HCT116 (cell line): ENCODE data around the gene MAPK8IP1. TPM values are rescaled to one million over a fixed set of nuclear protein-coding genes. Genes with fewer than 3 reads are reported as not detected.

Source experiments
- ATAC-seq: fragments of 200-7000 bp; cut with Tn5 transposase; 2 replicates; pipeline ENCODE4 v1.9.1; 2020; ENCODE audit warnings: mild to moderate bottlenecking, moderate library complexity
- BruUV-seq: library from RNA; stranded (reverse); fragments of 400-500 nt; replicated peaks from 2 replicates; lab custom pipeline; 2021; lab: Mats Ljungman, UMichigan
- CTCF ChIA-PET: fragments of 300-600 bp; sonication (Branson Sonifier 250); formaldehyde crosslinking; loops from one replicate; lab custom pipeline; 2021; ENCODE audit warnings: antibody characterized with exemption; lab: Charles Lee
- POLR2A ChIA-PET: fragments of 300-600, 350-600 bp; sonication (Branson Sonifier 250); formaldehyde crosslinking; loops from one replicate; lab custom pipeline; 2021; ENCODE audit warnings: antibody characterized with exemption; lab: Charles Lee
- RAD21 ChIA-PET, 2 experiments: fragments of 300-600 bp; sonication (Branson Sonifier 250); formaldehyde crosslinking; loops; one replicate each; lab custom pipeline; 2023; ENCODE audit warnings: low total read pairs in 2 of 2; ENCODE audit not compliant: uncharacterized antibody in 2 of 2, unreplicated experiment in 2 of 2, low non-redundant PET in 1 of 2; lab: Charles Lee
- DNase-seq: peaks from one replicate; pipeline ENCODE4 v3.0.0-alpha.2; 2010; ENCODE audit warnings: low read depth, low spot score
- H2AFZ ChIP-seq: fragments of 200-600 bp; shearing (Covaris generic), sonication (generic); 2 replicates; pipeline ENCODE4 v1.6.1; 2017; ENCODE audit warnings: low read depth, mixed run types, mixed read lengths, antibody characterized with exemption, low read length; ENCODE audit not compliant: poor library complexity, severe bottlenecking
- H3K27ac ChIP-seq: 2 replicates; pipeline ENCODE4 v1.5.1; 2012; ENCODE audit warnings: low read depth, low read length
- H3K27me3 ChIP-seq: fragments of 200-600 bp; sonication (generic); 2 replicates; pipeline ENCODE4 v1.6.1; 2016; ENCODE audit warnings: mixed run types, low read length, mixed read lengths; ENCODE audit not compliant: insufficient read depth
- H3K36me3 ChIP-seq, 2 experiments: fragments of 200-500 bp in 1 of 2; fragments of 200-600 bp in 1 of 2; sonication (Bioruptor generic) in 1 of 2; sonication (generic) in 1 of 2; 2 replicates each; pipeline versions ENCODE4 v1.5.1 to v1.6.1; 2014 to 2016; ENCODE audit warnings: low read length in 2 of 2, inconsistent platforms in 1 of 2, mixed read lengths in 1 of 2, mixed run types in 1 of 2; ENCODE audit not compliant: insufficient read depth in 2 of 2, control insufficient read depth in 1 of 2
- H3K4me1 ChIP-seq, 2 experiments: fragments of 200-600 bp in 1 of 2; sonication (generic) in 1 of 2; 2 replicates each; pipeline versions ENCODE4 v1.5.1 to v1.6.1; 2012 to 2017; ENCODE audit warnings: low read length in 2 of 2, inconsistent platforms in 1 of 2, mild to moderate bottlenecking in 1 of 2, mixed read lengths in 1 of 2, mixed run types in 1 of 2, moderate library complexity in 1 of 2; ENCODE audit not compliant: insufficient read depth in 2 of 2, control insufficient read depth in 1 of 2
- H3K4me2 ChIP-seq: fragments of 200-600 bp; sonication (generic); 2 replicates; pipeline ENCODE4 v1.6.1; 2017; ENCODE audit warnings: mixed run types, low read length, mixed read lengths
- H3K4me3 ChIP-seq, 2 experiments: fragments of 200-600 bp in 1 of 2; sonication (generic) in 1 of 2; replicated peaks in 1 of 2; 2 replicates each; pipeline ENCODE4 v1.5.1; 2011 to 2016; ENCODE audit warnings: low read length in 2 of 2, control low read depth in 1 of 2, low read depth in 1 of 2, mild to moderate bottlenecking in 1 of 2, mixed read lengths in 1 of 2, mixed run types in 1 of 2
- H3K79me2 ChIP-seq: fragments of 200-600 bp; sonication (generic); 2 replicates; pipeline ENCODE4 v1.6.1; 2017; ENCODE audit warnings: mild to moderate bottlenecking, mixed run types, low read length, moderate library complexity, mixed read lengths; ENCODE audit not compliant: insufficient read depth
- H3K9ac ChIP-seq: fragments of 200-600 bp; sonication (generic); 2 replicates; pipeline ENCODE4 v1.6.1; 2016; ENCODE audit warnings: low read length, mixed read lengths
- H3K9me2 ChIP-seq: fragments of 200-600 bp; sonication (generic), shearing (Covaris generic); 2 replicates; pipeline ENCODE4 v1.6.1; 2017; ENCODE audit warnings: mixed run types, mild to moderate bottlenecking, moderate library complexity; ENCODE audit not compliant: insufficient read depth
- H3K9me3 ChIP-seq, 2 experiments: fragments of 200-500 bp in 1 of 2; fragments of 200-600 bp in 1 of 2; sonication (Bioruptor generic) in 1 of 2; sonication (generic) in 1 of 2; 2 replicates each; pipeline ENCODE4 v1.6.1; 2014 to 2017; ENCODE audit warnings: low read length in 2 of 2, mixed read lengths in 2 of 2, inconsistent platforms in 1 of 2, low read depth in 1 of 2, mild to moderate bottlenecking in 1 of 2, mixed run types in 1 of 2, moderate library complexity in 1 of 2; ENCODE audit not compliant: control insufficient read depth in 1 of 2, insufficient read depth in 1 of 2
- H4K20me1 ChIP-seq: fragments of 200-600 bp; sonication (generic), shearing (Covaris generic); 2 replicates; pipeline ENCODE4 v1.6.1; 2017; ENCODE audit warnings: mixed run types, mild to moderate bottlenecking, moderate library complexity; ENCODE audit not compliant: insufficient read depth
- CBX3 ChIP-seq: IDR thresholded peaks from 2 replicates; pipeline ENCODE4 v1.6.1; 2012; ENCODE audit warnings: low read depth
- CEBPB ChIP-seq: IDR thresholded peaks from 2 replicates; pipeline ENCODE4 v1.6.1; 2012; ENCODE audit warnings: low read depth
- CTCF ChIP-seq, 3 experiments: fragments of 200-600 bp in 1 of 3; sonication (generic) in 1 of 3; IDR thresholded peaks in 2 of 3; conservative IDR thresholded peaks in 1 of 3; 2 replicates each; pipeline ENCODE4 v1.5.1; 2012 to 2017; ENCODE audit warnings: low read depth in 2 of 3, low read length in 2 of 3, antibody characterized with exemption in 1 of 3, borderline replicate concordance in 1 of 3, control low read depth in 1 of 3, mild to moderate bottlenecking in 1 of 3, mixed read lengths in 1 of 3, mixed run types in 1 of 3, moderate library complexity in 1 of 3; ENCODE audit not compliant: insufficient read depth in 1 of 3
- EGR1 ChIP-seq: IDR thresholded peaks from 2 replicates; pipeline ENCODE4 v1.6.1; 2012; ENCODE audit warnings: low read depth
- EZH2phosphoT487 ChIP-seq: fragments of 200-600 bp; IDR thresholded peaks from 2 replicates; pipeline ENCODE4 v1.6.1; 2018; ENCODE audit warnings: antibody characterized with exemption, borderline replicate concordance
- FOSL1 ChIP-seq: IDR thresholded peaks from 2 replicates; pipeline ENCODE4 v1.6.1; 2012; ENCODE audit warnings: low read depth
- JUND ChIP-seq: IDR thresholded peaks from 2 replicates; pipeline ENCODE4 v1.6.1; 2012
- MAX ChIP-seq: IDR thresholded peaks from 2 replicates; pipeline ENCODE4 v1.6.1; 2012
- POLR2A ChIP-seq: IDR thresholded peaks from 2 replicates; pipeline ENCODE4 v1.7.0; 2011; ENCODE audit warnings: borderline replicate concordance; ENCODE audit not compliant: insufficient read depth, insufficient read length; ENCODE audit errors: extremely low read depth
- POLR2AphosphoS5 ChIP-seq: IDR thresholded peaks from 2 replicates; pipeline ENCODE4 v1.6.1; 2011; ENCODE audit warnings: mild to moderate bottlenecking, low read depth, low read length, moderate library complexity
- RAD21 ChIP-seq: IDR thresholded peaks from 2 replicates; pipeline ENCODE4 v1.6.1; 2012; ENCODE audit warnings: low read depth, mild to moderate bottlenecking
- SP1 ChIP-seq: IDR thresholded peaks from 2 replicates; pipeline ENCODE4 v1.6.1; 2012; ENCODE audit warnings: low read depth
- TCF7L2 ChIP-seq: IDR thresholded peaks from 2 replicates; pipeline ENCODE4 v1.7.0; 2011; ENCODE audit warnings: borderline replicate concordance, inconsistent platforms; ENCODE audit not compliant: insufficient read depth, insufficient read length; ENCODE audit errors: extremely low read depth
- ZFX ChIP-seq: fragments of 450-650 bp; IDR thresholded peaks from 2 replicates; pipeline ENCODE4 v1.6.1; 2017
- ZNF274 ChIP-seq: fragments of 200-500 bp; sonication (Bioruptor generic); IDR thresholded peaks from 2 replicates; pipeline ENCODE4 v1.6.1; 2014; ENCODE audit warnings: mild to moderate bottlenecking, low read depth, low read length, inconsistent platforms
- intact Hi-C: fragments of 100-400 bp; cut with micrococcal nuclease; formaldehyde crosslinking; loops from 2 replicates; pipeline ENCODE4 v1.10.0; 2022
- total RNA-seq: library from RNA; stranded (reverse); gene quantifications from one replicate; pipeline ENCODE4 v1.2.1, GENCODE V29; 2021; ENCODE audit not compliant: unreplicated experiment
- TF ChIP-seq, protein P1 (sequence below): IDR thresholded peaks from 2 replicates; pipeline ENCODE4 v1.6.1; 2011; ENCODE audit warnings: mild to moderate bottlenecking, low read length, moderate library complexity; ENCODE audit not compliant: insufficient replicate concordance; ENCODE audit errors: extremely low read depth
- TF ChIP-seq, protein P2 (sequence below): IDR thresholded peaks from 2 replicates; pipeline ENCODE4 v1.6.1; 2012

MAPK8IP1 gene
- total RNA-seq, 1 experiment from 2014 or later = 10.1 TPM

- Histone ChIP-seq H3K9me2 (no peaks in the 10 kb centered on the region), H3K4me1 (peaks cover 0 to 8% of the 10 kb centered on the region in 2 experiments; a peak in 2 of 4 replicates), H3K9me3 (no peaks in the 10 kb centered on the region), H3K79me2 (peaks cover 13% of the 10 kb centered on the region), H3K36me3 (peaks cover 0 to 3% of the 10 kb centered on the region in 2 experiments; a peak in 2 of 4 replicates), H3K27ac (no peak overlapping the region), H3K4me2 (no peak overlapping the region), H4K20me1 (no peaks in the 10 kb centered on the region), H2AFZ (no peak overlapping the region), H3K9ac (no peak overlapping the region), H3K27me3 (no peaks in the 10 kb centered on the region), H3K4me3 (no peak overlapping the region)
- ChIA-PET CTCF (no interaction called here), RAD21 (no interaction called here), POLR2A (no interaction called here)
- DNase-seq (no peak), ATAC-seq (no peak)
- intact Hi-C loops = no loop called here
- no TSS peak for BruUV-seq
- TF ChIP-seq MAX = no peak
- TF ChIP-seq POLR2AphosphoS5 = no peak
- TF ChIP-seq ZNF274 = no peak
- TF ChIP-seq, protein P1, sequence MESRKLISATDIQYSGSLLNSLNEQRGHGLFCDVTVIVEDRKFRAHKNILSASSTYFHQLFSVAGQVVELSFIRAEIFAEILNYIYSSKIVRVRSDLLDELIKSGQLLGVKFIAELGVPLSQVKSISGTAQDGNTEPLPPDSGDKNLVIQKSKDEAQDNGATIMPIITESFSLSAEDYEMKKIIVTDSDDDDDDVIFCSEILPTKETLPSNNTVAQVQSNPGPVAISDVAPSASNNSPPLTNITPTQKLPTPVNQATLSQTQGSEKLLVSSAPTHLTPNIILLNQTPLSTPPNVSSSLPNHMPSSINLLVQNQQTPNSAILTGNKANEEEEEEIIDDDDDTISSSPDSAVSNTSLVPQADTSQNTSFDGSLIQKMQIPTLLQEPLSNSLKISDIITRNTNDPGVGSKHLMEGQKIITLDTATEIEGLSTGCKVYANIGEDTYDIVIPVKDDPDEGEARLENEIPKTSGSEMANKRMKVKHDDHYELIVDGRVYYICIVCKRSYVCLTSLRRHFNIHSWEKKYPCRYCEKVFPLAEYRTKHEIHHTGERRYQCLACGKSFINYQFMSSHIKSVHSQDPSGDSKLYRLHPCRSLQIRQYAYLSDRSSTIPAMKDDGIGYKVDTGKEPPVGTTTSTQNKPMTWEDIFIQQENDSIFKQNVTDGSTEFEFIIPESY = no peak
Measured at GRCh38 chr11:45913514-45913913, 28.1 kb downstream of the MAPK8IP1 start.

GRCh38 chr11:45913942-45914635 lies 28.6 kb downstream of the MAPK8IP1 start:
- CTCF ChIA-PET = no interaction called here
- Histone ChIP-seq H3K27ac (no peak overlapping the region), H3K9me2 (no peaks in the 10 kb centered on the region), H3K4me2 (no peak overlapping the region), H4K20me1 (no peaks in the 10 kb centered on the region), H3K9me3 (no peaks in the 10 kb centered on the region), H2AFZ (no peak overlapping the region), H3K79me2 (peaks cover 13% of the 10 kb centered on the region), H3K9ac (no peak overlapping the region), H3K4me1 (peaks cover 3 to 13% of the 10 kb centered on the region in 2 experiments), H3K27me3 (no peaks in the 10 kb centered on the region), H3K4me3 (no peak overlapping the region), H3K36me3 (peaks cover 0 to 3% of the 10 kb centered on the region in 2 experiments; a peak in 2 of 4 replicates)
- intact Hi-C loops = no loop called here
- POLR2A ChIA-PET = no interaction called here
- no TSS peak for BruUV-seq
- ATAC-seq (no peak), DNase-seq (no peak)
- RAD21 ChIA-PET = no interaction called here
- TF ChIP-seq CBX3 (no peak), EGR1 (no peak), SP1 (no peak), MAX (no peak), TCF7L2 (no peak), RAD21 (no peak), JUND (no peak), CTCF (IDR thresholded peaks at IDR 0.05 in 2 of 3, conservative IDR thresholded peaks at IDR 0.05 in 1 of 3; ENCODE audit: borderline replicate concordance in 1 of 3, insufficient read depth in 1 of 3, low read depth in 2 of 3, low read length in 2 of 3) (no peak), FOSL1 (no peak), ZFX (no peak), EZH2phosphoT487 (no peak), CEBPB (no peak), POLR2A (no peak)
- TF ChIP-seq, protein P2, sequence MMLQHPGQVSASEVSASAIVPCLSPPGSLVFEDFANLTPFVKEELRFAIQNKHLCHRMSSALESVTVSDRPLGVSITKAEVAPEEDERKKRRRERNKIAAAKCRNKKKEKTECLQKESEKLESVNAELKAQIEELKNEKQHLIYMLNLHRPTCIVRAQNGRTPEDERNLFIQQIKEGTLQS = no peak
